IPS-15b (cell line): Measurements from ENCODE around the gene SYNGR4.

Experiments
- H3K27me3 ChIP-seq: one replicate; pipeline ENCODE4 v1.6.1; 2013; ENCODE audit warnings: low read length; ENCODE audit not compliant: control insufficient read depth, insufficient read depth
- H3K36me3 ChIP-seq: one replicate; pipeline ENCODE4 v1.6.1; 2013; ENCODE audit warnings: low read length; ENCODE audit not compliant: control insufficient read depth, insufficient read depth
- H3K4me1 ChIP-seq: one replicate; pipeline ENCODE4 v1.6.1; 2013; ENCODE audit warnings: mild to moderate bottlenecking, low read length; ENCODE audit not compliant: control insufficient read depth, insufficient read depth
- H3K4me3 ChIP-seq: one replicate; pipeline ENCODE4 v1.5.1; 2013; ENCODE audit warnings: low read depth, low read length
- H3K9ac ChIP-seq: one replicate; pipeline ENCODE4 v1.6.1; 2013; ENCODE audit warnings: low read depth, mild to moderate bottlenecking, low read length
- H3K9me3 ChIP-seq: one replicate; pipeline ENCODE4 v1.6.1; 2013; ENCODE audit warnings: mild to moderate bottlenecking, low read length; ENCODE audit not compliant: control insufficient read depth, insufficient read depth

Gene SYNGR4

DNA sequence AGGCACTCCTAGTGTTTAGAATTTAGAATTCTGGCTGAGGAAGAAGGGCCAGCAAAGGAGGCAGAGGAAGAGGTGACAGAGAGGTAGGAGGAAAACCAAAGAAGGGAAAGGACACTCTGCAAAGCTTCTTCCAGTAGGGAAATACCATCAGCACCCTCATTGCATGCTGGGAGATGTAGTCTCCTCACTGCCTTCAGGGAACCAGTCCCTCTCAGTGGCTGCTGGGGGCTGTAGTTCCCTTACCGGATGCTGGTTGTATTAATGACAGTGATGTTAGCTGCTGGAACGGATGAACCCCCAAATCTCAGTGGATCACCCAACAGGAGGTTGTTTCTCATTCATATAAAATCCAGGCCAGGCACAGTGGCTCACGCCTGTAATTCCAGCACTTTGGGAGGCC, 39.4 kb downstream of the SYNGR4 start:
- Histone ChIP-seq H3K36me3 (no peaks in the 10 kb centered on the region), H3K27me3 (no peaks in the 10 kb centered on the region), H3K9ac (no peak overlapping the region), H3K4me1 (peaks cover 8% of the 10 kb centered on the region), H3K9me3 (no peaks in the 10 kb centered on the region), H3K4me3 (no peak overlapping the region)

DNA sequence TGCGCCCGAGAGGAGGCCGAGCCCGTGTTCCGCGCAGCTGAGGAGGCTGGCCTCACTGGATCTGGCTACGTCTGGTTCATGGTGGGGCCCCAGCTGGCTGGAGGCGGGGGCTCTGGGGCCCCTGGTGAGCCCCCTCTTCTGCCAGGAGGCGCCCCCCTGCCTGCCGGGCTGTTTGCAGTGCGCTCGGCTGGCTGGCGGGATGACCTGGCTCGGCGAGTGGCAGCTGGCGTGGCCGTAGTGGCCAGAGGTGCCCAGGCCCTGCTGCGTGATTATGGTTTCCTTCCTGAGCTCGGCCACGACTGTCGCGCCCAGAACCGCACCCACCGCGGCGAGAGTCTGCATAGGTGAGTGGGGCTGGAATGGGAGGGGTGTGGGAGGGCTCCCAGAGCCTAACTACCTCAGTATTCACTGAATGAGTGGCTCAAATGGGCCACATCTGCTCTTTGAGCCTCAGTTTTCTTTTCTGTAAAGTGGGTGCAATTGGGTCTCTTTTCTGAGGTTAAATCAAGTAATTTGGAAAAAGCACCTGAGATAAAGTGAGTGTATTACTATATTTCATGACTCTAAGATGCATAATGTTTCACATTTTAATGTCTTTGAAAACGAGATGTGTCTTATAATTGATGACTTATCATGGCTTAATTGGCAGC, 41.0 kb downstream of the SYNGR4 start:
- Histone ChIP-seq H3K27me3 (no peaks in the 10 kb centered on the region), H3K4me1 (peaks cover 8% of the 10 kb centered on the region), H3K9ac (no peak overlapping the region), H3K36me3 (no peaks in the 10 kb centered on the region), H3K9me3 (no peaks in the 10 kb centered on the region), H3K4me3 (no peak overlapping the region)

DNA sequence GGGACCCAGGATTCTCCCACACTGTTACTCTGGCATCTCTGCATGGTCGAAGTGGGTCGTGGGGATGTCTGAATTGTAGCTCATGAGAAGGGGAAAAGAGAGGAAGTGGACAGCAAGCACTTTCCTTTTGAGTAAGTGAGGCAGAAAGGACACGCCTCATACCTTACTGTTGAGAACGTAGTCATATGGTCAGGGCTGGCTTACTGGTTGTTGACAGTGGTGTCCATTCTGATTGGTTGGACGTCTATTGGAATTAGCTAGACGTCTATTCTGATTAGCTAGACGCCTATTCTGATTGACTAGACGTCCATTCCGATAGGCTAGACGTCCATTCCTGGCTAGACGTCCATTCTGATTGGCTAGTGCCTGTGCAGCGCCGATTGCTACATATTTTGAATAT, 41.7 kb downstream of the SYNGR4 start:
- no peak overlapping the region for H3K4me3 ChIP-seq
- H3K4me1 ChIP-seq = peaks cover 8% of the 10 kb centered on the region
- H3K36me3 ChIP-seq = no peaks in the 10 kb centered on the region
- H3K27me3 ChIP-seq = no peaks in the 10 kb centered on the region
- no peak overlapping the region for H3K9ac ChIP-seq
- H3K9me3 ChIP-seq = no peaks in the 10 kb centered on the region

DNA sequence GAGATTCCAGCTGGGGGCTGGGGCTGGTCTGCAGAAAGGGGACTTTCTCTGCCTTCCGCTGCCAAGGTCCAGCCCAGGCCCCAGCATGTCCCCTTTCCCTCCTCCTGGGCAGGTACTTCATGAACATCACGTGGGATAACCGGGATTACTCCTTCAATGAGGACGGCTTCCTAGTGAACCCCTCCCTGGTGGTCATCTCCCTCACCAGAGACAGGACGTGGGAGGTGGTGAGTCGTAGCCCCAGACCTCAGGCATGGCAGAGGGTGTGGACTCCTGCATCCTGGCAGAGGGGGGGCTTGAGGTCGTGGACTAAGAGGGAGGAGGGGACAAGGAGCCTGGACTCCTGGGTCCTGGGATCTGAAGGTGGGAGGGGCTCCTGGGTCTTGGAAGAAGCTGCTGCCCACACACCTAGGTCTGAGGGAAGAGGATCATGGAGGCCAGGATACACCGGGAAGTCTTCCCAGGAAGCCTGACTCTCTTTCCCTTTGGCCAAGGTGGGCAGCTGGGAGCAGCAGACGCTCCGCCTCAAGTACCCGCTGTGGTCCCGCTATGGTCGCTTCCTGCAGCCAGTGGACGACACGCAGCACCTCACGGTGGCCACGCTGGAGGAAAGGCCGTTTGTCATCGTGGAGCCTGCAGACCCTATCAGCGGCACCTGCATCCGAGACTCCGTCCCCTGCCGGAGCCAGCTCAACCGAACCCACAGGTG, 49.9 kb downstream of the SYNGR4 start:
- Histone ChIP-seq H3K36me3 (peaks cover 10% of the 10 kb centered on the region), H3K9me3 (no peaks in the 10 kb centered on the region), H3K9ac (no peak overlapping the region), H3K4me1 (peaks cover 5% of the 10 kb centered on the region), H3K4me3 (peak overlapping the region; percentile 43), H3K27me3 (no peaks in the 10 kb centered on the region)

DNA sequence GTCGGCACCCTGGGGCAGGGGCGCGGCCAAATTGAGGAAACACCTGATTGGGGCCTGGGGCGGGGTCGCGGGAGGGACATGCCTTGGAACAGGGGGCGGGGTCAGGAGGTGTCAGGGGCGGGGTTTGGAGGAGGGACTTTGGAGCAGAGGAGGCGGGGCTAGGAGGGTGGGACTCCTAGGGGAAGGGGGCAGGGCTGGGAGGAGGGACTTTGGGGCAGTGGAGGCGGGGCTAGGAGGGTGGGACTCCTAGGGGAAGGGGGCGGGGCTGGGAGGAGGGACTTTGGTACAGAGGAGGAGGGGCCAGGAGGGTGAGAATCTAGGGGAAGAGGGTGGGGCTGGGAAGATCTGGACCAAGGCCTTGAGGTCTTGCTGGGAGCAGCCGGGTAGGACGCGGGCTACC, 51.2 kb downstream of the SYNGR4 start:
- Histone ChIP-seq H3K4me3 (no peak overlapping the region), H3K27me3 (no peaks in the 10 kb centered on the region), H3K9me3 (no peaks in the 10 kb centered on the region), H3K36me3 (peaks cover 10% of the 10 kb centered on the region), H3K4me1 (peaks cover 5% of the 10 kb centered on the region), H3K9ac (no peak overlapping the region)

DNA sequence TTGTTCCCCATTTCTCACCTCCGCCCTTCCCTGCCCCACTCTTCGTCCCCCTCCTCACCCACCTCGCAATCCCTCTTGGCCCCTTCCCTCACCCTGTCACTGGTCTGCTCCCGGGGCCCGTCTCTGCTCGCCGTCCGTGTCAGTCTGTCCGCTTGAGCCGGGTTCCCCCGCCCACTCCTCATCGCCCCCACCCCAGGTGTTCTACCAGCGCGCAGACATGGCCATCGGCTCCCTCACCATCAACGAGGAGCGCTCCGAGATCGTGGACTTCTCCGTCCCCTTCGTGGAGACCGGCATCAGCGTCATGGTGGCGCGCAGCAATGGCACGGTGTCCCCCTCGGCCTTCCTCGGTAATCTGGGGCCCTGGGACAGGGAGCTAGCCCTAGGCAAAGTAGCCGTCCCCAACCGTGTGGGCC, 51.6 kb downstream of the SYNGR4 start:
- Histone ChIP-seq H3K27me3 (no peaks in the 10 kb centered on the region), H3K9ac (no peak overlapping the region), H3K4me3 (no peak overlapping the region), H3K36me3 (peaks cover 10% of the 10 kb centered on the region), H3K9me3 (no peaks in the 10 kb centered on the region), H3K4me1 (peaks cover 5% of the 10 kb centered on the region)

DNA sequence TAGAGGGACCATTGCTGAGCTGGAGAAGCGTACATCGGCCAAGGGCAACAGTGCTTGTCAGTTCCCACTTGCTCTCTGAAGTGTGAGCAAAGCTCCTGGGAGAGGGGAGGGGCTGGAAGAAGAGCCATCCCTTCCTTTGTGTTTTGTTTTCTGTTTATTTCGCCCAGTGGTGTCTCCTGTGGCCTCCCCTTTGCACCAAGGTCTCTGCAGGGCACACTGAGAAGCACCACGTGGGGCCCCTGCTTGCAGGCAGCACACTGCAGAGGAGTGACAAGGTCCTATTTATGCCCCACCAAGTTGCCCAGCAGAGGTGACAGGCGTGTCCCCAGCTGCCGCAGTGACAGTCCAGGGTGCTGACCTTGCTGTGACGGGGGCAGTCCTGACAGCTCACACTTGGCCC, 53.3 kb downstream of the SYNGR4 start:
- Histone ChIP-seq H3K4me1 (peaks cover 5% of the 10 kb centered on the region), H3K9me3 (no peaks in the 10 kb centered on the region), H3K9ac (no peak overlapping the region), H3K27me3 (no peaks in the 10 kb centered on the region), H3K36me3 (peaks cover 15% of the 10 kb centered on the region), H3K4me3 (no peak overlapping the region)

DNA sequence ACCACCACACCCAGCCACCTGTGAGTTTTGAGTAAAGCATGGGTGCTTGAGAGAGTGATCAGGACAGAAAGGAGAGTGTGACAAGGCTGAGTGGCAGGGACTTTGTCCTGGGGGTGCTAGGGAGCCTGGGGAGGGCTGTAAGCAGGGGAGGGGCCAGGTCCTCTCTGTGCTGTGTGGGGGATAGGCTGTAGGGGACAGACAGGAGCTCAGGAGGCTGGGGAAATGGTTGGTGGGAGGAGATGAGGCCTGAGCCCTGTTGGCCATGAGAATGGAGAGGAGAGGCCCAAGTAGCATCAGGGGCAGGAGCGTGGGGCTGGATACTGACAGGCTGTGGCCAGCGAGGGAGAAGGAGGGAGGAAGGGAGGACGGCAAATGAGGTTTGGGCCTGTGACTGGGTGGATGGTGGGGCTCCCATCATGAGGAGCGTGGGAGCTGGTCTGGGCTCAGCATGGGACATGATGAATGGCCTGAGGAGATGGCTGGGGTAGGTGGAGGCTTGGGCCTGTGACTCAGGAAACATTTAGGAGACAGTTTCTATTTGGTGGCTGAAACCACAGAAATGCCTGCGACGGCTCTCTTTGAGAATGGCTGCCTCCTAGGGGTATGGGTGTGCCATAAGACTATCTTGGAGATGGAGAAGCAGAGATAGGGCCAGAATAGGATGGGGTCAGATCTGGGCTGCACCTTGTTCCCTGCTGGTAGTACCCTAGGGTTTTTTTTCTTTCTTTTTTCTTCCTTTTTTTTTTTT, 54.3 kb downstream of the SYNGR4 start:
- Histone ChIP-seq H3K9ac (peak overlapping the region; percentile 54), H3K9me3 (no peaks in the 10 kb centered on the region), H3K36me3 (peaks cover 15% of the 10 kb centered on the region), H3K4me3 (no peak overlapping the region), H3K4me1 (peaks cover 5% of the 10 kb centered on the region), H3K27me3 (no peaks in the 10 kb centered on the region)

DNA sequence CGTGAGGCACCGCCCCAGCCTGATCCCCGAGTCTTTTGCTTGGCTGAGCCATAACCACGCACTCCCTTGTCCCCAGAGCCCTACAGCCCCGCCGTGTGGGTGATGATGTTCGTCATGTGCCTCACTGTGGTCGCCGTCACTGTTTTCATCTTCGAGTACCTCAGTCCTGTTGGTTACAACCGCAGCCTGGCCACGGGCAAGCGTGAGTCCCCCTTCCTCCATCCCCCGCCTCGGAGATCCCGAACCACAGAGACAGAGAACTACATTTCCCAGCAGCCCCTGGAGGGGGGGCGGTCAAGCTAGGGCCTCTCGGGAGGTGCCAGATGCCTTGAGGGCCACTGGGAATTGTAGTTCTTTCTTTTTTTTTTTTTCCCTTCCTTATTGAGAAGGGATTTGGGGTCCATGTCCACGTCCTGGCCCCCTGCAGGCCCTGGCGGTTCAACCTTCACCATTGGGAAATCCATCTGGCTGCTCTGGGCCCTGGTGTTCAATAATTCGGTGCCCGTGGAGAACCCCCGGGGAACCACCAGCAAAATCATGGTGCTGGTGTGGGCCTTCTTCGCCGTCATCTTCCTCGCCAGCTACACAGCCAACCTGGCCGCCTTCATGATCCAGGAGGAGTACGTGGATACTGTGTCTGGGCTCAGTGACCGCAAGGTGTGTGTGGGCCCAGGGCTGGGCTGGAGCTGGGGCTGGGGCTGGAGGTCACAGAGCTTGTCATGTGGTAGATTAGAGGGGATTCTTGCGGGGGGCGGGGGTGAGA, 55.2 kb downstream of the SYNGR4 start:
- H3K9ac ChIP-seq = no peak overlapping the region
- H3K4me1 ChIP-seq = no peaks in the 10 kb centered on the region

DNA sequence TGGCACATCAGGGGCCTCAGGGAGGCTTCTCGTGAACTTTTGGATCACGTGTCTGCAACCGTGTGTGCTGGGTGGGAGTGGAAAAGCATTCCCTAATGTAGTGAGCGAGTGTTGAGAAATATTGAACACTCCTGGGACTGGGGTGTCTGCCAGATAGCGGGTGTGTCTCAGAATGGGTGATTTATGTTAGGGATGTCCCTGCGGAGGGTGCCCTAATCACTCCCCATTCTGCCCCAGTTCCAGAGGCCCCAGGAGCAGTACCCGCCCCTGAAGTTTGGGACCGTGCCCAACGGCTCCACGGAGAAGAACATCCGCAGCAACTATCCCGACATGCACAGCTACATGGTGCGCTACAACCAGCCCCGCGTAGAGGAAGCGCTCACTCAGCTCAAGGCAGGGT, 57.4 kb downstream of the SYNGR4 start:
- Histone ChIP-seq H3K27me3 (no peaks in the 10 kb centered on the region), H3K4me3 (no peak overlapping the region), H3K4me1 (peaks cover 2% of the 10 kb centered on the region), H3K36me3 (peaks cover 11% of the 10 kb centered on the region), H3K9ac (no peak overlapping the region), H3K9me3 (no peaks in the 10 kb centered on the region)

More for the DNA sequence above, 55.2 kb downstream of the SYNGR4 start:
- Histone ChIP-seq H3K36me3 (peaks cover 15% of the 10 kb centered on the region), H3K4me3 (no peak overlapping the region), H3K9me3 (no peaks in the 10 kb centered on the region), H3K27me3 (no peaks in the 10 kb centered on the region)

DNA sequence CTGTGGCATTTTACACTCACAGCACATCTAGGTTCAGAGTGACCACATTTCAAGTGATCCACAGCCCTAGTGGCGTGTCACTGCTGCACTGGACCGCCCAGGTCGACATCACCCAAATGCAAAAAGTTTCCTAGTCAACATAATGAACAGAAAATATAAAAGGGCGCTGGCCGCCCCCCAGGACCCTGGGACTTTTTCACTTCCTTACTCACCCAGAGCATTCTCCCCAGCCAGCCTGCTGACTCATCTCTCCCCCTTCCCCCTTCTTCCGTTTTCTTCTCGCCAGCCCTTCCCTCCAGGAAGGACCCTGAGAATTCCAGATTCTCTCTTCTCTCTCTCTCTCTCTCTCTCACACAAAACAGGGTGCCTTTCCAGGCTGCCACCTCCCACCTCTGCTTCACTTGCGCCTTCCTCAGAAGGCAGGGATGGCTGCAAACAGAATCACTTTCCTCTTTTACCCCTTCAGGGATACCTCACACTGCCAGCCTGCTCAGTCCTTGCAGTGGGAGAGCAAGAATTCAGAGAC, 60.6 kb downstream of the SYNGR4 start:
- H3K9ac ChIP-seq = no peak overlapping the region
- H3K9me3 ChIP-seq = no peaks in the 10 kb centered on the region
- H3K4me3 ChIP-seq = no peak overlapping the region

More for the DNA sequence above, 60.6 kb downstream of the SYNGR4 start:
- Histone ChIP-seq H3K36me3 (peaks cover 5% of the 10 kb centered on the region), H3K27me3 (no peaks in the 10 kb centered on the region), H3K4me1 (peaks cover 2% of the 10 kb centered on the region)
